ENCODE data around the gene TPX2. TPM values are rescaled to one million over a fixed set of nuclear protein-coding genes. Genes with fewer than 3 reads are reported as not detected.

The TPX2 gene
- polyA plus RNA-seq, 1 of the 3 experiments (the other 2 are of a cell fraction): 17.1 TPM

- Histone ChIP-seq H3K36me3 (replicated peaks in 1 of 2; ENCODE audit: control insufficient read depth in 1 of 2, insufficient read depth in 2 of 2, low read length in 1 of 2) (peaks cover 0 to 38% of the 10 kb centered on the region in 2 experiments), H3K9me3 (no peaks in the 10 kb centered on the region), H3K27ac (ENCODE audit: low read depth in 2 of 2, low read length in 1 of 2) (peak overlapping the region; percentile 85 to 92), H3F3A (replicated peaks; ENCODE audit: insufficient read depth) (peaks cover 51% of the 10 kb centered on the region), H3K79me2 (ENCODE audit: insufficient read depth) (peaks cover 97% of the 10 kb centered on the region), H3K4me3 (ENCODE audit: low read depth in 2 of 2, low read length in 1 of 2) (no peak overlapping the region), H2AFZ (ENCODE audit: low read depth) (no peak overlapping the region), H4K20me1 (ENCODE audit: insufficient read depth) (no peaks in the 10 kb centered on the region), H3K9me2 (no peaks in the 10 kb centered on the region), H3K27me3 (ENCODE audit: insufficient read depth) (no peaks in the 10 kb centered on the region), H3K4me2 (peak overlapping the region; percentile 20; the same call in 1 of the 2 replicates), H3K9ac (peak overlapping the region; percentile 45), H3K4me1 (ENCODE audit: control insufficient read depth in 1 of 2, insufficient read depth in 2 of 2, low read depth in 1 of 2, low read length in 1 of 2) (peaks cover 3 to 37% of the 10 kb centered on the region in 2 experiments; a peak in 3 of 4 replicates)
- TF ChIP-seq RCOR1 (IDR thresholded peaks at IDR 0.05; ENCODE audit: low read length): no peak
- TF ChIP-seq NRF1 (IDR thresholded peaks at IDR 0.05; ENCODE audit: low read depth, low read length): no peak
- TF ChIP-seq CHD2 (IDR thresholded peaks at IDR 0.05; ENCODE audit: low read length, partially characterized antibody): no peak
- no peak for TF ChIP-seq NFIC (IDR thresholded peaks at IDR 0.05; ENCODE audit: borderline replicate concordance)
- no peak for DNase-seq
- 96% methylated on average over 6 of the region's 7 CpGs for WGBS (ENCODE audit: low lambda C conversion rate)
- ChIA-PET POLR2A (interaction anchor here (0.5 kb wide), 1 partner anchor 110 kb away, joined by 3 read pairs; no protein-coding TSS in a partner anchor), CTCF (interaction anchor here (1.0 to 1.4 kb wide), 3 partner anchors 11 to 88 kb away, joined by 3 to 6 read pairs (median 3); no protein-coding TSS in a partner anchor)
Observed at GRCh38 chr20:31699801-31700728, 39.0 kb upstream of the TPX2 start.

- POLR2A ChIA-PET: no interaction called here
- H3K79me2 ChIP-seq (ENCODE audit: insufficient read depth): peaks cover 97% of the 10 kb centered on the region
- peaks cover 3 to 31% of the 10 kb centered on the region in 2 experiments; a peak in 3 of 4 replicates for H3K4me1 ChIP-seq (ENCODE audit: control insufficient read depth in 1 of 2, insufficient read depth in 2 of 2, low read depth in 1 of 2, low read length in 1 of 2)
- H3K4me3 ChIP-seq (ENCODE audit: low read depth in 2 of 2, low read length in 1 of 2): no peak overlapping the region
- H3K9me3 ChIP-seq: no peaks in the 10 kb centered on the region
- DNase-seq: no peak
- TF ChIP-seq FOXM1 (IDR thresholded peaks at IDR 0.05; ENCODE audit: low read depth): no peak
- no peak for TF ChIP-seq NFIC (IDR thresholded peaks at IDR 0.05; ENCODE audit: borderline replicate concordance)
- TF ChIP-seq EP300 (IDR thresholded peaks at IDR 0.05; ENCODE audit: borderline replicate concordance in 1 of 2, low read depth in 1 of 2, low read length in 1 of 2): no peak
- no peak for TF ChIP-seq POLR2AphosphoS5 (IDR thresholded peaks at IDR 0.05; ENCODE audit: low read depth, low read length)
- TF ChIP-seq GABPA (IDR thresholded peaks at IDR 0.05; ENCODE audit: low read depth): no peak
- no peak for TF ChIP-seq ELF1 (IDR thresholded peaks at IDR 0.05)
- TF ChIP-seq YY1 (IDR thresholded peaks at IDR 0.05; ENCODE audit: low read depth): no peak
- no peak for TF ChIP-seq CHD2 (IDR thresholded peaks at IDR 0.05; ENCODE audit: low read length, partially characterized antibody)
- no peak for TF ChIP-seq JUND (IDR thresholded peaks at IDR 0.05)
- TF ChIP-seq RCOR1 (IDR thresholded peaks at IDR 0.05; ENCODE audit: low read length): no peak
- no peak for TF ChIP-seq MEF2A (IDR thresholded peaks at IDR 0.05; ENCODE audit: borderline replicate concordance, low read depth)
- TF ChIP-seq PBX3 (IDR thresholded peaks at IDR 0.05): no peak
- TF ChIP-seq RAD21 (IDR thresholded peaks at IDR 0.05; ENCODE audit: low read length): no peak
- no peak for TF ChIP-seq SMC3 (IDR thresholded peaks at IDR 0.05; ENCODE audit: low read depth, low read length)
- no peak for TF ChIP-seq GATA2 (CRISPR knock-in tag; IDR thresholded peaks at IDR 0.05)
- no peak for TF ChIP-seq TEAD4 (IDR thresholded peaks at IDR 0.05; ENCODE audit: borderline replicate concordance, insufficient read depth)
- TF ChIP-seq FOSL2 (IDR thresholded peaks at IDR 0.05; ENCODE audit: borderline replicate concordance, low read depth): no peak
- TF ChIP-seq ZBTB33 (IDR thresholded peaks at IDR 0.05; ENCODE audit: borderline replicate concordance, low read depth): no peak
- no peak overlapping the region for H3K9ac ChIP-seq
- CTCF ChIA-PET: interaction anchor here (1.0 to 1.4 kb wide), 3 partner anchors 11 to 88 kb away, joined by 3 to 6 read pairs (median 3); no protein-coding TSS in a partner anchor
- no peak overlapping the region for H3K4me2 ChIP-seq
- no peak overlapping the region for H2AFZ ChIP-seq (ENCODE audit: low read depth)
- H3K9me2 ChIP-seq: no peaks in the 10 kb centered on the region
- H3F3A ChIP-seq (replicated peaks; ENCODE audit: insufficient read depth): peaks cover 51% of the 10 kb centered on the region
- H3K27ac ChIP-seq (ENCODE audit: low read depth in 2 of 2, low read length in 1 of 2): peak overlapping the region in 1 of 2 experiments; percentile 92; a peak in 3 of 4 replicates
- no peaks in the 10 kb centered on the region for H3K27me3 ChIP-seq (ENCODE audit: insufficient read depth)
- no peaks in the 10 kb centered on the region for H4K20me1 ChIP-seq (ENCODE audit: insufficient read depth)
- 98% methylated on average over 5 of the region's 5 CpGs for WGBS (ENCODE audit: low lambda C conversion rate)
- peaks cover 6 to 32% of the 10 kb centered on the region in 2 experiments for H3K36me3 ChIP-seq (replicated peaks in 1 of 2; ENCODE audit: control insufficient read depth in 1 of 2, insufficient read depth in 2 of 2, low read length in 1 of 2)
Observed at GRCh38 chr20:31700747-31701146, 38.3 kb upstream of the TPX2 start.
